Activated T-cell treated with anti-CD3 and anti-CD28 coated beads, Interleukin-2, amount 50 U/mL, for 24 hours (primary cell): Measurements from ENCODE around the gene MEX3C.

ENCODE experiments used
- DNase-seq: peaks from one replicate; pipeline ENCODE4 v3.0.0-alpha.2; 2020
- H3K27ac Mint-ChIP-seq: 2 replicates; pipeline ENCODE4 v1.8.0; 2020; ENCODE audit warnings: mild to moderate bottlenecking, mixed read lengths
- H3K27me3 Mint-ChIP-seq: 2 replicates; pipeline ENCODE4 v1.8.0; 2020; ENCODE audit warnings: mixed read lengths
- H3K36me3 Mint-ChIP-seq: 2 replicates; pipeline ENCODE4 v1.8.0; 2020; ENCODE audit warnings: low read depth, mixed read lengths
- H3K4me1 Mint-ChIP-seq: 2 replicates; pipeline ENCODE4 v1.8.0; 2020; ENCODE audit warnings: low read depth, mixed read lengths
- H3K4me3 Mint-ChIP-seq: 2 replicates; pipeline ENCODE4 v1.8.0; 2020; ENCODE audit warnings: mild to moderate bottlenecking, moderate library complexity, mixed read lengths
- H3K9me3 Mint-ChIP-seq: 2 replicates; pipeline ENCODE4 v1.8.0; 2020; ENCODE audit warnings: mixed read lengths

MEX3C gene

GRCh38 chr18:51197661-51198424 lies at the start of gene MEX3C:
TSS of gene MEX3C (minus strand) at chr18:51197681. CDS start at chr18:51197320, 361 bp downstream.
- Mint-ChIP-seq H3K36me3 (peaks cover 37% of the 10 kb centered on the region), H3K27ac (peak within 1 kb of the TSS; percentile 99), H3K27me3 (no peaks in the 10 kb centered on the region), H3K4me3 (peak within 1 kb of the TSS; percentile 97), H3K9me3 (peaks cover 2% of the 10 kb centered on the region), H3K4me1 (peaks cover 25% of the 10 kb centered on the region)
- DNase-seq: peak; percentile 100

GRCh38 chr18:51241226-51241625 lies 43.7 kb upstream of the MEX3C start:
- H3K4me3 Mint-ChIP-seq: no peak overlapping the region
- H3K27me3 Mint-ChIP-seq: no peaks in the 10 kb centered on the region
- H3K27ac Mint-ChIP-seq: no peak overlapping the region
- H3K4me1 Mint-ChIP-seq: peaks cover 5% of the 10 kb centered on the region
- H3K36me3 Mint-ChIP-seq: no peaks in the 10 kb centered on the region
- no peak for DNase-seq
- H3K9me3 Mint-ChIP-seq: no peaks in the 10 kb centered on the region

GRCh38 chr18:51236225-51236624 lies 38.7 kb upstream of the MEX3C start:
- DNase-seq: no peak
- H3K27ac Mint-ChIP-seq: peak overlapping the region; percentile 84
- H3K4me1 Mint-ChIP-seq: peaks cover 26% of the 10 kb centered on the region
- H3K36me3 Mint-ChIP-seq: no peaks in the 10 kb centered on the region
- H3K27me3 Mint-ChIP-seq: peaks cover 12% of the 10 kb centered on the region
- H3K9me3 Mint-ChIP-seq: no peaks in the 10 kb centered on the region
- H3K4me3 Mint-ChIP-seq: no peak overlapping the region

GRCh38 chr18:51235009-51235789 lies 37.7 kb upstream of the MEX3C start:
- H3K4me3 Mint-ChIP-seq: no peak overlapping the region
- no peaks in the 10 kb centered on the region for H3K9me3 Mint-ChIP-seq
- H3K4me1 Mint-ChIP-seq: peaks cover 26% of the 10 kb centered on the region
- DNase-seq: no peak
- peak overlapping the region; percentile 84 for H3K27ac Mint-ChIP-seq
- peaks cover 12% of the 10 kb centered on the region for H3K27me3 Mint-ChIP-seq
- no peaks in the 10 kb centered on the region for H3K36me3 Mint-ChIP-seq

GRCh38 chr18:51234117-51235008 lies 36.9 kb upstream of the MEX3C start:
- no peak for DNase-seq
- Mint-ChIP-seq H3K27me3 (peaks cover 12% of the 10 kb centered on the region), H3K27ac (peak overlapping the region; percentile 35), H3K4me3 (no peak overlapping the region), H3K36me3 (no peaks in the 10 kb centered on the region), H3K9me3 (no peaks in the 10 kb centered on the region), H3K4me1 (peaks cover 25% of the 10 kb centered on the region)

GRCh38 chr18:51229328-51229727 lies 31.8 kb upstream of the MEX3C start:
- Mint-ChIP-seq H3K27me3 (peaks cover 11% of the 10 kb centered on the region), H3K36me3 (no peaks in the 10 kb centered on the region), H3K4me3 (no peak overlapping the region), H3K4me1 (peaks cover 3% of the 10 kb centered on the region), H3K27ac (no peak overlapping the region), H3K9me3 (no peaks in the 10 kb centered on the region)
- no peak for DNase-seq

- Mint-ChIP-seq H3K4me1 (no peaks in the 10 kb centered on the region), H3K27me3 (no peaks in the 10 kb centered on the region), H3K4me3 (no peak overlapping the region), H3K27ac (no peak overlapping the region), H3K9me3 (no peaks in the 10 kb centered on the region), H3K36me3 (no peaks in the 10 kb centered on the region)
- DNase-seq: no peak
Observed at GRCh38 chr18:51227660-51228059, 30.2 kb upstream of the MEX3C start.

GRCh38 chr18:51226587-51227350 lies 29.3 kb upstream of the MEX3C start:
- no peak overlapping the region for H3K4me3 Mint-ChIP-seq
- no peaks in the 10 kb centered on the region for H3K4me1 Mint-ChIP-seq
- DNase-seq: no peak
- no peaks in the 10 kb centered on the region for H3K9me3 Mint-ChIP-seq
- no peak overlapping the region for H3K27ac Mint-ChIP-seq
- no peaks in the 10 kb centered on the region for H3K36me3 Mint-ChIP-seq
- no peaks in the 10 kb centered on the region for H3K27me3 Mint-ChIP-seq

- Mint-ChIP-seq H3K9me3 (no peaks in the 10 kb centered on the region), H3K4me3 (no peak overlapping the region), H3K27ac (no peak overlapping the region), H3K27me3 (no peaks in the 10 kb centered on the region), H3K4me1 (no peaks in the 10 kb centered on the region), H3K36me3 (no peaks in the 10 kb centered on the region)
- DNase-seq: no peak
Observed at GRCh38 chr18:51226068-51226467, 28.6 kb upstream of the MEX3C start.

GRCh38 chr18:51212606-51213005 lies 15.1 kb upstream of the MEX3C start:
- Mint-ChIP-seq H3K9me3 (no peaks in the 10 kb centered on the region), H3K36me3 (no peaks in the 10 kb centered on the region), H3K4me1 (peaks cover 16% of the 10 kb centered on the region), H3K27me3 (no peaks in the 10 kb centered on the region), H3K4me3 (no peak overlapping the region), H3K27ac (no peak overlapping the region)
- no peak for DNase-seq

GRCh38 chr18:51211552-51211951 lies 14.1 kb upstream of the MEX3C start:
- no peak overlapping the region for H3K4me3 Mint-ChIP-seq
- peaks cover 16% of the 10 kb centered on the region for H3K4me1 Mint-ChIP-seq
- H3K9me3 Mint-ChIP-seq: no peaks in the 10 kb centered on the region
- H3K36me3 Mint-ChIP-seq: no peaks in the 10 kb centered on the region
- peak overlapping the region; percentile 30 for H3K27ac Mint-ChIP-seq
- no peak for DNase-seq
- H3K27me3 Mint-ChIP-seq: no peaks in the 10 kb centered on the region

GRCh38 chr18:51196811-51197660 lies 445 bp downstream of the MEX3C start:
- Mint-ChIP-seq H3K4me3 (peak overlapping the region; percentile 97), H3K36me3 (peaks cover 42% of the 10 kb centered on the region), H3K27ac (peak overlapping the region; percentile 95), H3K9me3 (peaks cover 2% of the 10 kb centered on the region), H3K27me3 (no peaks in the 10 kb centered on the region), H3K4me1 (peaks cover 32% of the 10 kb centered on the region)
- no peak for DNase-seq

GRCh38 chr18:51196118-51196810 lies 1.2 kb downstream of the MEX3C start:
- H3K36me3 Mint-ChIP-seq: peaks cover 48% of the 10 kb centered on the region
- peaks cover 2% of the 10 kb centered on the region for H3K9me3 Mint-ChIP-seq
- peak; percentile 76 for DNase-seq
- no peaks in the 10 kb centered on the region for H3K27me3 Mint-ChIP-seq
- H3K4me3 Mint-ChIP-seq: peak overlapping the region; percentile 97
- peaks cover 40% of the 10 kb centered on the region for H3K4me1 Mint-ChIP-seq
- peak overlapping the region; percentile 95 for H3K27ac Mint-ChIP-seq
